NT2/D1 (cell line): ENCODE measurements around the gene NSMCE1.

Source experiments
- SUZ12 ChIP-seq: IDR thresholded peaks from 2 replicates; pipeline ENCODE4 v1.6.1; 2011; ENCODE audit not compliant: insufficient read length, insufficient read depth; ENCODE audit errors: extremely low read depth
- YY1 ChIP-seq: IDR thresholded peaks from 2 replicates; pipeline ENCODE4 v1.6.1; 2011; ENCODE audit not compliant: insufficient read length, insufficient read depth
- ZNF274 ChIP-seq: IDR thresholded peaks from 2 replicates; pipeline ENCODE4 v1.6.1; 2011; ENCODE audit warnings: mild to moderate bottlenecking, low read depth, low read length

- TF ChIP-seq YY1 (no peak), SUZ12 (no peak), ZNF274 (no peak)
These were observed 35.5 kb upstream of the NSMCE1 start for GRCh38 chr16:27304102-27304501.
